H1 (cell line): ENCODE results near the gene CLIC1. TPM values are rescaled to one million over a fixed set of nuclear protein-coding genes. Genes with fewer than 3 reads are reported as not detected.

ENCODE experiments used
- CTCF ChIA-PET: fragments of 300-600 bp; sonication (Branson Sonifier 250); formaldehyde crosslinking; loops from one replicate; lab custom pipeline; 2021; ENCODE audit not compliant: partially characterized antibody; lab: Charles Lee
- POLR2A ChIA-PET: fragments of 300-600 bp; sonication (Branson Sonifier 250); formaldehyde crosslinking; loops from one replicate; lab custom pipeline; 2021; ENCODE audit warnings: inconsistent platforms; ENCODE audit not compliant: partially characterized antibody; lab: Charles Lee
- DNase-seq, 2 experiments: peaks; one replicate each; pipeline versions ENCODE4 v3.0.0 to v3.0.0-alpha.2; 2010 to 2022; ENCODE audit warnings: low spot score in 2 of 2, low read depth in 1 of 2, mixed read lengths in 1 of 2
- FAIRE-seq: peaks from 2 replicates; lab custom pipeline; 2011; peaks lifted over from hg19 to GRCh38; lab: Jason Lieb, UNC
- H2AFZ ChIP-seq: 2 replicates; pipeline ENCODE4 v1.8.1; 2012; ENCODE audit warnings: low read length, inconsistent platforms
- H2AK5ac ChIP-seq: 2 replicates; pipeline ENCODE4 v1.6.1; 2013; ENCODE audit warnings: low read depth, low read length
- H2BK120ac ChIP-seq: replicated peaks from 2 replicates; pipeline ENCODE3; 2013; ENCODE audit warnings: low read depth, low read length, inconsistent platforms
- H2BK12ac ChIP-seq: 2 replicates; pipeline ENCODE4 v1.6.1; 2013; ENCODE audit warnings: low read depth, low read length
- H2BK15ac ChIP-seq: 2 replicates; pipeline ENCODE4 v1.6.1; 2013; ENCODE audit warnings: low read length
- H2BK20ac ChIP-seq: 2 replicates; pipeline ENCODE4 v1.6.1; 2013; ENCODE audit warnings: low read length
- H2BK5ac ChIP-seq: 2 replicates; pipeline ENCODE4 v1.6.1; 2013; ENCODE audit warnings: low read depth, low read length
- H3K14ac ChIP-seq: 2 replicates; pipeline ENCODE4 v1.6.1; 2013; ENCODE audit warnings: inconsistent platforms; ENCODE audit not compliant: insufficient read length
- H3K18ac ChIP-seq: 2 replicates; pipeline ENCODE4 v1.6.1; 2013; ENCODE audit warnings: low read length; ENCODE audit errors: extremely low read depth
- H3K23ac ChIP-seq: 2 replicates; pipeline ENCODE4 v1.6.1; 2013; ENCODE audit warnings: inconsistent platforms; ENCODE audit not compliant: insufficient read length
- H3K23me2 ChIP-seq: 2 replicates; pipeline ENCODE4 v1.6.1; 2013; ENCODE audit warnings: low read depth, low read length
- H3K27ac ChIP-seq: 2 replicates; pipeline ENCODE4 v1.6.1; 2011; ENCODE audit warnings: low read depth, low read length, inconsistent platforms
- H3K27me3 ChIP-seq, 4 experiments: replicated peaks in 1 of 4; 1 replicate in 1 of 4; 2 replicates in 3 of 4; pipeline versions ENCODE4 v1.6.1 to v1.8.1; 2011 to 2013; ENCODE audit warnings: low read length in 3 of 4, mild to moderate bottlenecking in 3 of 4, inconsistent platforms in 2 of 4, mixed read lengths in 2 of 4, moderate library complexity in 1 of 4; ENCODE audit not compliant: control insufficient read depth in 3 of 4, insufficient read depth in 3 of 4; ENCODE audit errors: extremely low read depth in 1 of 4
- H3K36me3 ChIP-seq, 4 experiments: 2 replicates each; pipeline versions ENCODE4 v1.6.1 to v1.8.1; 2011 to 2013; ENCODE audit warnings: mild to moderate bottlenecking in 4 of 4, low read length in 3 of 4, moderate library complexity in 2 of 4, control low read depth in 1 of 4, inconsistent platforms in 1 of 4; ENCODE audit not compliant: insufficient read depth in 4 of 4, control insufficient read depth in 2 of 4
- H3K4ac ChIP-seq: replicated peaks from 2 replicates; pipeline ENCODE3; 2013; ENCODE audit warnings: low read length, low read depth, mixed read lengths, inconsistent platforms; ENCODE audit not compliant: insufficient read length
- H3K4me1 ChIP-seq, 4 experiments: replicated peaks in 1 of 4; 1 replicate in 1 of 4; 2 replicates in 3 of 4; pipeline versions ENCODE4 v1.6.1 to v1.8.1; 2011 to 2013; ENCODE audit warnings: low read length in 3 of 4, inconsistent platforms in 2 of 4, mixed read lengths in 1 of 4; ENCODE audit not compliant: insufficient read depth in 4 of 4, control insufficient read depth in 3 of 4
- H3K4me2 ChIP-seq, 2 experiments: 2 replicates each; pipeline versions ENCODE4 v1.6.1 to v1.8.1; 2011 to 2013; ENCODE audit warnings: low read depth in 2 of 2, low read length in 2 of 2, control low read depth in 1 of 2, inconsistent platforms in 1 of 2, mild to moderate bottlenecking in 1 of 2; ENCODE audit not compliant: insufficient read depth in 1 of 2
- H3K4me3 ChIP-seq, 4 experiments: fragments of 200-600, 300-600 bp in 1 of 4; sonication (generic), shearing (Covaris generic), sonication (Bioruptor Twin) in 1 of 4; 2 replicates each; pipeline versions ENCODE4 v1.5.1 to v1.8.1; 2011 to 2016; ENCODE audit warnings: low read length in 4 of 4, low read depth in 3 of 4, control low read depth in 2 of 4, inconsistent platforms in 2 of 4, mild to moderate bottlenecking in 2 of 4, mixed read lengths in 1 of 4, moderate library complexity in 1 of 4; ENCODE audit not compliant: insufficient read depth in 2 of 4; ENCODE audit errors: extremely low read depth in 1 of 4
- H3K56ac ChIP-seq: replicated peaks from 2 replicates; pipeline ENCODE3; 2013; ENCODE audit warnings: low read depth, mild to moderate bottlenecking, mixed read lengths, low read length, inconsistent platforms; ENCODE audit not compliant: insufficient read length
- H3K79me1 ChIP-seq: 2 replicates; pipeline ENCODE4 v1.6.1; 2013; ENCODE audit warnings: low read depth, low read length, control low read depth
- H3K79me2 ChIP-seq, 2 experiments: 2 replicates each; pipeline versions ENCODE4 v1.6.1 to v1.8.1; 2012 to 2013; ENCODE audit warnings: low read length in 2 of 2, mild to moderate bottlenecking in 2 of 2, inconsistent platforms in 1 of 2; ENCODE audit not compliant: insufficient read depth in 2 of 2, control insufficient read depth in 1 of 2
- H3K9ac ChIP-seq, 4 experiments: replicated peaks in 1 of 4; 1 replicate in 1 of 4; 2 replicates in 3 of 4; pipeline versions ENCODE4 v1.6.1 to v1.8.1; 2011 to 2013; ENCODE audit warnings: low read depth in 3 of 4, low read length in 3 of 4, control low read depth in 2 of 4, mild to moderate bottlenecking in 2 of 4, moderate library complexity in 2 of 4, inconsistent platforms in 1 of 4; ENCODE audit errors: extremely low read depth in 1 of 4
- H3K9me3 ChIP-seq, 2 experiments: 2 replicates each; pipeline versions ENCODE4 v1.6.1 to v1.8.1; 2012 to 2013; ENCODE audit warnings: mild to moderate bottlenecking in 2 of 2, moderate library complexity in 2 of 2, control low read depth in 1 of 2, inconsistent platforms in 1 of 2, low read depth in 1 of 2, low read length in 1 of 2, mixed read lengths in 1 of 2; ENCODE audit not compliant: insufficient read depth in 2 of 2
- H4K20me1 ChIP-seq, 2 experiments: replicated peaks in 1 of 2; 2 replicates each; pipeline versions ENCODE3 to v1.8.1; 2011 to 2013; ENCODE audit warnings: inconsistent platforms in 2 of 2, low read length in 2 of 2, mild to moderate bottlenecking in 1 of 2; ENCODE audit not compliant: insufficient read depth in 2 of 2, control insufficient read depth in 1 of 2
- H4K5ac ChIP-seq: 2 replicates; pipeline ENCODE4 v1.6.1; 2013; ENCODE audit warnings: low read length, low read depth, mixed read lengths, inconsistent platforms; ENCODE audit not compliant: insufficient read length
- H4K8ac ChIP-seq: 2 replicates; pipeline ENCODE4 v1.8.0; 2013; ENCODE audit warnings: mild to moderate bottlenecking, moderate library complexity, low read length, inconsistent platforms; ENCODE audit not compliant: insufficient read depth; ENCODE audit errors: extremely low read depth
- H4K91ac ChIP-seq: replicated peaks from 2 replicates; pipeline ENCODE3; 2013; ENCODE audit warnings: low read length, mixed read lengths, inconsistent platforms; ENCODE audit not compliant: insufficient read length
- NRF1 ChIP-seq: IDR thresholded peaks from 2 replicates; pipeline ENCODE4 v1.6.1; 2011; ENCODE audit warnings: mild to moderate bottlenecking, low read depth, low read length, improper control_type of control experiment
- POLR2A ChIP-seq, 2 experiments: IDR thresholded peaks; 1 replicate in 1 of 2; 2 replicates in 1 of 2; pipeline ENCODE4 v1.6.1; 2011; ENCODE audit warnings: low read depth in 2 of 2, low read length in 2 of 2, mild to moderate bottlenecking in 2 of 2; ENCODE audit errors: control extremely low read depth in 1 of 2
- WGBS, 2 experiments: shearing (Covaris generic) in 1 of 2; methylation state at CpG; one replicate each; pipeline versions ENCODE4 v1.1.6 to v1.1.7; 2013 to 2015; ENCODE audit warnings: low lambda C conversion rate in 2 of 2, mixed read lengths in 2 of 2, inconsistent platforms in 1 of 2, low coverage in 1 of 2, missing lambda C conversion rate in 1 of 2; ENCODE audit not compliant: insufficient replicate concordance in 2 of 2, insufficient coverage in 1 of 2, insufficient read length in 1 of 2; ENCODE audit errors: extremely low coverage in 1 of 2, missing lambda C conversion rate in 1 of 2; 5-methylcytosine and 5-hydroxymethylcytosine counted together
- polyA plus RNA-seq, 7 experiments: library from polyadenylated mRNA; depleted of rRNA in 3 of 7; stranded (reverse) in 5 of 7; unstranded in 2 of 7; fragments of >200 nt in 5 of 7; fragments of 200-250 nt in 2 of 7; gene quantifications; 1 replicate in 5 of 7; 2 replicates in 1 of 7; 4 replicates in 1 of 7; pipeline versions ENCODE4 v1.2.1 to v1.2.3, GENCODE V29; 2011 to 2013; ENCODE audit warnings: missing spikeins in 2 of 7, mixed read lengths in 2 of 7
- total RNA-seq: library from RNA; stranded (reverse); fragmentation: NEBNext Ultra II Directional; extraction: Animal tissue kit (Norgen Biotek cat#: 25700); gene quantifications from 2 replicates; pipeline ENCODE4 v1.2.1, GENCODE V29; 2021

The CLIC1 gene
- total and polyA plus RNA-seq, 2 of the 8 experiments (the other 6 are each of a cell fraction or from before 2014, with no cell fraction given): 250 to 277 TPM

DNA sequence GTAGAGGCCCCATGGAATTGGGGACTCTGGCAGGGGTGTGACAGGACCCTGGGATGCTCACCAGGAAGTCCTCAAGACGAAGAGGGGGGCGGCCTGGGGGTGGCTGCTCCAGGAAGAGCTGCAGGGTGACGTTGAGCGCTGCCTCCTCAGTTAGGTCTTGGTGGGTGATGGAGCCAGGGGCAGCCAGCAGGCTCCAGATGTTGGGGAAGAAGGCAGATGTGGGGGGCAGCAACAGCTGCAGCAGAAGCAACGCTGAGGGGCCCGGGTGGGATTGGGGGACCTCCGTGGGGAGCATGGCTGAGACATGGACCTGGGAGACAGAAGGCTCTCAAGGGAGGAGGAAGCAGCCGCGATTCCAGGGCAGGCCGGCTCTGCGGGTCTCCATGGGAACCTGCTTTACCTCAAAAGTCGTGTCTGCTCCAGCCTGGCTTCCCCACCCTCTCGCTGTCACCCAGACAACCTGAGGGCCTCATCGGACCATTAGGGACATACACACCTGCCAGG is 40.2 kb upstream of the CLIC1 start:
- no peak overlapping the region for H2BK5ac ChIP-seq
- H2BK20ac ChIP-seq: no peak overlapping the region
- H4K20me1 ChIP-seq: no peaks in the 10 kb centered on the region
- no peak for DNase-seq
- peak overlapping the region in 1 of 2 experiments; percentile 51; a peak in 1 of 4 replicates for H3K4me2 ChIP-seq
- 86% methylated on average over 9 of the region's 14 CpGs; no CpG with 5 or more reads in 1 of the 2 experiments for WGBS, 2 experiments
- H3K9ac ChIP-seq: no peak overlapping the region
- no peak overlapping the region for H3K18ac ChIP-seq
- no peak for FAIRE-seq
- CTCF ChIA-PET: interaction anchor here (1.2 to 14.4 kb wide), 4 partner anchors 8 to 39 kb away, joined by 3 to 228 read pairs (median 4); partner anchors contain the start of gene VARS1
- POLR2A ChIA-PET: interaction anchor here (0.7 to 10.7 kb wide), 9 partner anchors 11 to 136 kb away, joined by 3 to 85 read pairs (median 10); partner anchors contain the start of genes DDAH2, HSPA1B, MSH5 and VARS1
- H3K79me1 ChIP-seq: no peaks in the 10 kb centered on the region
- H4K5ac ChIP-seq: no peak overlapping the region
- H4K8ac ChIP-seq: peak overlapping the region; percentile 40; the same call in 1 of the 2 replicates
- H3K23me2 ChIP-seq: 0 out of 2 replicates have a peak, but pooled peaks cover 1% of the 10 kb centered on the region
- no peak overlapping the region for H2AFZ ChIP-seq
- no peak overlapping the region for H3K4me3 ChIP-seq
- H3K4me1 ChIP-seq: peaks cover 0 to 7% (median 3%) of the 10 kb centered on the region in 4 experiments; a peak in 4 of 7 replicates
- no peak overlapping the region for H2BK15ac ChIP-seq
- no peak overlapping the region for H3K56ac ChIP-seq
- no peak overlapping the region for H3K14ac ChIP-seq
- H4K91ac ChIP-seq: no peak overlapping the region
- no peak overlapping the region for H3K4ac ChIP-seq
- no peaks in the 10 kb centered on the region for H3K9me3 ChIP-seq
- H3K23ac ChIP-seq: no peak overlapping the region
- TF ChIP-seq NRF1 (no peak), POLR2A (IDR thresholded peaks at IDR 0.05; ENCODE audit: control extremely low read depth in 1 of 2, low read depth in 2 of 2, low read length in 2 of 2) (peak in 1 of 2 experiments; percentile 47; a peak in 1 of 3 replicates)
- H3K36me3 ChIP-seq: peaks cover 6 to 33% (median 26%) of the 10 kb centered on the region in 4 experiments; a peak in 7 of 8 replicates
- no peaks in the 10 kb centered on the region for H3K27me3 ChIP-seq
- H2BK120ac ChIP-seq: no peak overlapping the region
- no peaks in the 10 kb centered on the region for H3K79me2 ChIP-seq
- H3K27ac ChIP-seq: no peak overlapping the region
- H2AK5ac ChIP-seq: no peak overlapping the region
- H2BK12ac ChIP-seq: no peak overlapping the region
